SH-SY5Y (cell line): ENCODE results near the gene PTEN.

Experiments
- GATA2 ChIP-seq: IDR thresholded peaks from 2 replicates; pipeline ENCODE4 v1.6.1; 2011; ENCODE audit warnings: mild to moderate bottlenecking, low read depth, low read length
- GATA3 ChIP-seq: IDR thresholded peaks from 2 replicates; pipeline ENCODE4 v1.6.1; 2011; ENCODE audit warnings: low read depth, mild to moderate bottlenecking, low read length, moderate library complexity

GRCh38 chr10:87861566-87861952, 1.9 kb upstream of the PTEN start:
- TF ChIP-seq GATA2: no peak
- TF ChIP-seq GATA3: no peak
